ENCODE measurements around the gene TUBB.

The TUBB gene

GRCh38 chr6:30770592-30770991, 50.4 kb downstream of the TUBB start:
- no peak overlapping the region for H3K4me3 ChIP-seq (ENCODE audit: low read depth, low read length)
- TF ChIP-seq CTCF (IDR thresholded peaks at IDR 0.05; ENCODE audit: low read depth, low read length): no peak

GRCh38 chr6:30774701-30775100, 54.5 kb downstream of the TUBB start:
- no peak for TF ChIP-seq CTCF (IDR thresholded peaks at IDR 0.05; ENCODE audit: low read depth, low read length)
- H3K4me3 ChIP-seq (ENCODE audit: low read depth, low read length): no peak overlapping the region

Measured in WI38 (cell line).